ENCODE measurements around the gene RBMS3. TPM values are rescaled to one million over a fixed set of nuclear protein-coding genes. Genes with fewer than 3 reads are reported as not detected.

RBMS3 gene
- total and polyA plus RNA-seq, 2 of the 13 experiments (the other 11 are each of a cell fraction or from before 2014, with no cell fraction given), result not detected

DNA sequence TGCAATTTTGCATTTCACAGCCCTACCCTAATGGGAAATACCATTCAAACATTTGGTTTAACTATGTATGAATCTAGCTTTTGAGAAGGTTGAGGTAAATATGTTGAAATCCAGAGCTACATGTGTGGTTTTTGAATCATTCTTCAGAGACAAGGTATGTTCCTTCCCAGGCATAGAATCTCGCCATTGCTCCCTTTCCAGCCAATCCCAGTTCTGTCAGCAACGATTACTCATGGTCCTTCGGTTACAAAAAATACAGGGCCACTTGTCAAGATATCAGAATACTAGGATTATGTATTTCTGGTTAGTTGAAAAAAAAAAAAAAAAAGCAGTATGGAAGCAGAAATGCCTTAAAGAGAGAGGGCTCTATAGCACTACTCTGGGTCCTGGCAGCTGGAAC, 182.4 kb downstream of the RBMS3 start:
- 2% methylated on average over 3 of the region's 3 CpGs for WGBS (ENCODE audit: low lambda C conversion rate)
- no peak overlapping the region for H2AFZ ChIP-seq (ENCODE audit: low read length)
- FAIRE-seq (no peak), ATAC-seq (no peak), DNase-seq (ENCODE audit: low spot score) (no peak)
- no peak overlapping the region for H3K4me2 ChIP-seq (ENCODE audit: low read depth, low read length)
- no peaks in the 10 kb centered on the region for H3K4me1 ChIP-seq (ENCODE audit: insufficient read depth, low read length)
- H3K9me3 ChIP-seq (ENCODE audit: low read length), result no peaks in the 10 kb centered on the region
- BruUV-seq (replicated peaks), result no TSS peak
- no peaks in the 10 kb centered on the region for H3K79me2 ChIP-seq (ENCODE audit: insufficient read depth, low read length)
- ChIA-PET POLR2A (no interaction called here), CTCF (ENCODE audit: low intra/inter-chr PET ratio, low total read pairs) (no interaction called here)
- no peak overlapping the region for H3K9ac ChIP-seq (ENCODE audit: insufficient read depth, low read depth, low read length)
- H3K36me3 ChIP-seq (replicated peaks in 1 of 2; ENCODE audit: control insufficient read depth in 1 of 2, insufficient read depth in 2 of 2, low read length in 2 of 2), result no peaks in the 10 kb centered on the region
- no peaks in the 10 kb centered on the region for H4K20me1 ChIP-seq (ENCODE audit: insufficient read depth, low read length)
- no peak overlapping the region for H3K27ac ChIP-seq (ENCODE audit: extremely low read length, insufficient read depth, low read length)
- H3K4me3 ChIP-seq (replicated peaks in 1 of 3; ENCODE audit: insufficient read depth in 1 of 3, low read depth in 2 of 3, low read length in 3 of 3), result no peak overlapping the region
- intact Hi-C loops (cut with micrococcal nuclease; ENCODE audit: unreplicated experiment), result no loop called here
- H3K27me3 ChIP-seq (ENCODE audit: control insufficient read depth in 1 of 2, insufficient read depth in 2 of 2, low read length in 2 of 2), result no peaks in the 10 kb centered on the region
- in situ Hi-C loops (cut with HindIII; ENCODE audit: extremely low pct_ligation_motif_present, low pct_unique_long_range_greater_than_20kb), result no loop called here
- TF ChIP-seq, protein P1, sequence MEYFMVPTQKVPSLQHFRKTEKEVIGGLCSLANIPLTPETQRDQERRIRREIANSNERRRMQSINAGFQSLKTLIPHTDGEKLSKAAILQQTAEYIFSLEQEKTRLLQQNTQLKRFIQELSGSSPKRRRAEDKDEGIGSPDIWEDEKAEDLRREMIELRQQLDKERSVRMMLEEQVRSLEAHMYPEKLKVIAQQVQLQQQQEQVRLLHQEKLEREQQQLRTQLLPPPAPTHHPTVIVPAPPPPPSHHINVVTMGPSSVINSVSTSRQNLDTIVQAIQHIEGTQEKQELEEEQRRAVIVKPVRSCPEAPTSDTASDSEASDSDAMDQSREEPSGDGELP (IDR thresholded peaks at IDR 0.05; ENCODE audit: borderline replicate concordance, low read depth), result no peak
- no peak for TF ChIP-seq HMGA1 (CRISPR knock-in tag; conservative IDR thresholded peaks at IDR 0.05)
- no peak for TF ChIP-seq NFATC3 (CRISPR knock-in tag; IDR thresholded peaks at IDR 0.05)
- TF ChIP-seq, protein P2, sequence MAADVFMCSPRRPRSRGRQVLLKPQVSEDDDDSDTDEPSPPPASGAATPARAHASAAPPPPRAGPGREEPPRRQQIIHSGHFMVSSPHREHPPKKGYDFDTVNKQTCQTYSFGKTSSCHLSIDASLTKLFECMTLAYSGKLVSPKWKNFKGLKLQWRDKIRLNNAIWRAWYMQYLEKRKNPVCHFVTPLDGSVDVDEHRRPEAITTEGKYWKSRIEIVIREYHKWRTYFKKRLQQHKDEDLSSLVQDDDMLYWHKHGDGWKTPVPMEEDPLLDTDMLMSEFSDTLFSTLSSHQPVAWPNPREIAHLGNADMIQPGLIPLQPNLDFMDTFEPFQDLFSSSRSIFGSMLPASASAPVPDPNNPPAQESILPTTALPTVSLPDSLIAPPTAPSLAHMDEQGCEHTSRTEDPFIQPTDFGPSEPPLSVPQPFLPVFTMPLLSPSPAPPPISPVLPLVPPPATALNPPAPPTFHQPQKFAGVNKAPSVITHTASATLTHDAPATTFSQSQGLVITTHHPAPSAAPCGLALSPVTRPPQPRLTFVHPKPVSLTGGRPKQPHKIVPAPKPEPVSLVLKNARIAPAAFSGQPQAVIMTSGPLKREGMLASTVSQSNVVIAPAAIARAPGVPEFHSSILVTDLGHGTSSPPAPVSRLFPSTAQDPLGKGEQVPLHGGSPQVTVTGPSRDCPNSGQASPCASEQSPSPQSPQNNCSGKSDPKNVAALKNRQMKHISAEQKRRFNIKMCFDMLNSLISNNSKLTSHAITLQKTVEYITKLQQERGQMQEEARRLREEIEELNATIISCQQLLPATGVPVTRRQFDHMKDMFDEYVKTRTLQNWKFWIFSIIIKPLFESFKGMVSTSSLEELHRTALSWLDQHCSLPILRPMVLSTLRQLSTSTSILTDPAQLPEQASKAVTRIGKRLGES (CRISPR knock-in tag; IDR thresholded peaks at IDR 0.05; ENCODE audit: borderline replicate concordance), result no peak
- no peak for TF ChIP-seq SNRNP70 (IDR thresholded peaks at IDR 0.05; ENCODE audit: low read depth, low read length)
- no peak for TF ChIP-seq PAWR (CRISPR knock-in tag; IDR thresholded peaks at IDR 0.05; ENCODE audit: borderline replicate concordance)
- no peak for TF ChIP-seq JUND (CRISPR knock-in tag; IDR thresholded peaks at IDR 0.05)
- TF ChIP-seq, protein P3, sequence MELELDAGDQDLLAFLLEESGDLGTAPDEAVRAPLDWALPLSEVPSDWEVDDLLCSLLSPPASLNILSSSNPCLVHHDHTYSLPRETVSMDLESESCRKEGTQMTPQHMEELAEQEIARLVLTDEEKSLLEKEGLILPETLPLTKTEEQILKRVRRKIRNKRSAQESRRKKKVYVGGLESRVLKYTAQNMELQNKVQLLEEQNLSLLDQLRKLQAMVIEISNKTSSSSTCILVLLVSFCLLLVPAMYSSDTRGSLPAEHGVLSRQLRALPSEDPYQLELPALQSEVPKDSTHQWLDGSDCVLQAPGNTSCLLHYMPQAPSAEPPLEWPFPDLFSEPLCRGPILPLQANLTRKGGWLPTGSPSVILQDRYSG (CRISPR knock-in tag; IDR thresholded peaks at IDR 0.05), result no peak
- TF ChIP-seq KDM6A (CRISPR knock-in tag; IDR thresholded peaks at IDR 0.05; ENCODE audit: low read depth), result no peak
- TF ChIP-seq, protein P4, sequence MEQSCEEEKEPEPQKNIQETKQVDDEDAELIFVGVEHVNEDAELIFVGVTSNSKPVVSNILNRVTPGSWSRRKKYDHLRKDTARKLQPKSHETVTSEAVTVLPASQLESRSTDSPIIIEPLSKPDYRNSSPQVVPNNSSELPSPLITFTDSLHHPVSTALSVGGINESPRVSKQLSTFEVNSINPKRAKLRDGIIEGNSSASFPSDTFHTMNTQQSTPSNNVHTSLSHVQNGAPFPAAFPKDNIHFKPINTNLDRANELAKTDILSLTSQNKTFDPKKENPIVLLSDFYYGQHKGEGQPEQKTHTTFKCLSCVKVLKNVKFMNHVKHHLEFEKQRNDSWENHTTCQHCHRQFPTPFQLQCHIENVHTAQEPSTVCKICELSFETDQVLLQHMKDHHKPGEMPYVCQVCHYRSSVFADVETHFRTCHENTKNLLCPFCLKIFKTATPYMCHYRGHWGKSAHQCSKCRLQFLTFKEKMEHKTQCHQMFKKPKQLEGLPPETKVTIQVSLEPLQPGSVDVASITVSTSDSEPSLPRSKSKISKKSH (CRISPR knock-in tag; IDR thresholded peaks at IDR 0.05; ENCODE audit: borderline replicate concordance), result no peak
- TF ChIP-seq, protein P5, sequence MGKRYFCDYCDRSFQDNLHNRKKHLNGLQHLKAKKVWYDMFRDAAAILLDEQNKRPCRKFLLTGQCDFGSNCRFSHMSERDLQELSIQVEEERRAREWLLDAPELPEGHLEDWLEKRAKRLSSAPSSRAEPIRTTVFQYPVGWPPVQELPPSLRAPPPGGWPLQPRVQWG (CRISPR knock-in tag; IDR thresholded peaks at IDR 0.05; ENCODE audit: borderline replicate concordance, low read depth), result no peak
- TF ChIP-seq, protein P6, sequence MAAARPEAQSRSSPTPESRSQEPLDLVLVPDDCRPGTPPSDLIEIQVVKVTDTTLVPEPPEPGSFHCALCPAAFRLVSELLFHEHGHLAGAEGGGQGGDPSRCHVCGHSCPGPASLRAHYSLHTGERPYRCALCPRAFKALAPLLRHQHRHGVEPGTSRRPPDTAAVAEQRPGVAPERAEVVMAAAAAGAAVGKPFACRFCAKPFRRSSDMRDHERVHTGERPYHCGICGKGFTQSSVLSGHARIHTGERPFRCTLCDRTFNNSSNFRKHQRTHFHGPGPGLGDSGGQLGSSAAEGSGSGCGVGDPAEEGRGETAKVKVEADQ (CRISPR knock-in tag; IDR thresholded peaks at IDR 0.05; ENCODE audit: borderline replicate concordance), result no peak
- TF ChIP-seq REL (CRISPR knock-in tag; conservative IDR thresholded peaks at IDR 0.05), result no peak
- TF ChIP-seq ZNF629 (CRISPR knock-in tag; conservative IDR thresholded peaks at IDR 0.05), result no peak
- TF ChIP-seq ZNF878 (CRISPR knock-in tag; IDR thresholded peaks at IDR 0.05), result no peak
- no peak for TF ChIP-seq SIX4 (CRISPR knock-in tag; IDR thresholded peaks at IDR 0.05)
- TF ChIP-seq, protein P7, sequence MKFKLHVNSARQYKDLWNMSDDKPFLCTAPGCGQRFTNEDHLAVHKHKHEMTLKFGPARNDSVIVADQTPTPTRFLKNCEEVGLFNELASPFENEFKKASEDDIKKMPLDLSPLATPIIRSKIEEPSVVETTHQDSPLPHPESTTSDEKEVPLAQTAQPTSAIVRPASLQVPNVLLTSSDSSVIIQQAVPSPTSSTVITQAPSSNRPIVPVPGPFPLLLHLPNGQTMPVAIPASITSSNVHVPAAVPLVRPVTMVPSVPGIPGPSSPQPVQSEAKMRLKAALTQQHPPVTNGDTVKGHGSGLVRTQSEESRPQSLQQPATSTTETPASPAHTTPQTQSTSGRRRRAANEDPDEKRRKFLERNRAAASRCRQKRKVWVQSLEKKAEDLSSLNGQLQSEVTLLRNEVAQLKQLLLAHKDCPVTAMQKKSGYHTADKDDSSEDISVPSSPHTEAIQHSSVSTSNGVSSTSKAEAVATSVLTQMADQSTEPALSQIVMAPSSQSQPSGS (CRISPR knock-in tag; IDR thresholded peaks at IDR 0.05), result no peak
